K562 (cell line): ENCODE results near the gene FRMD7.

Experiments used
- C11orf30 ChIP-seq: fragments of 450-650 bp; IDR thresholded peaks from 2 replicates; pipeline ENCODE4 v1.6.1; 2016; ENCODE audit warnings: low read depth, mild to moderate bottlenecking
- GABPA ChIP-seq: fragments of 200-800 bp; sonication (Bioruptor generic); conservative IDR thresholded peaks from 2 replicates; pipeline ENCODE4 v1.6.1; 2016; ENCODE audit warnings: low read depth, missing genetic modification characterization, missing compliant biosample characterization
- HBP1 ChIP-seq: fragments of 450-650 bp; formaldehyde crosslinking; IDR thresholded peaks from 2 replicates; pipeline ENCODE4 v1.4.0; 2022; ENCODE audit warnings: missing genetic modification characterization
- MAX ChIP-seq: sonication (generic); formaldehyde crosslinking; IDR thresholded peaks from 2 replicates; pipeline ENCODE4 v1.9.0; 2022; ENCODE audit warnings: mild to moderate bottlenecking, missing genetic modification reagents
- MAZ ChIP-seq, 2 experiments: fragments of 450-650 bp in 1 of 2; sonication (generic) in 1 of 2; formaldehyde crosslinking; IDR thresholded peaks in 1 of 2; conservative IDR thresholded peaks in 1 of 2; 2 replicates each; pipeline versions ENCODE4 v1.4.0 to v1.5.0; 2020; ENCODE audit warnings: mild to moderate bottlenecking in 1 of 2, missing genetic modification reagents in 1 of 2
- MTF1 ChIP-seq: fragments of 250-450 bp; sonication (Bioruptor Pico); IDR thresholded peaks from 2 replicates; pipeline ENCODE4 v1.9.0; 2021; ENCODE audit warnings: moderate library complexity, mild to moderate bottlenecking, inconsistent platforms, borderline replicate concordance
- RAD21 ChIP-seq, 2 experiments: fragments of 250-450 bp in 1 of 2; fragments of 450-650 bp in 1 of 2; sonication (Bioruptor Pico) in 1 of 2; formaldehyde crosslinking in 1 of 2; IDR thresholded peaks in 1 of 2; conservative IDR thresholded peaks in 1 of 2; 2 replicates each; pipeline versions ENCODE4 v1.4.0 to v1.8.0; 2020 to 2022; ENCODE audit warnings: mild to moderate bottlenecking in 2 of 2, moderate library complexity in 1 of 2
- SMC3 ChIP-seq: conservative IDR thresholded peaks from 2 replicates; pipeline ENCODE4 v1.6.1; 2011; ENCODE audit warnings: low read depth, low read length, improper control_type of control experiment; ENCODE audit not compliant: insufficient read depth
- ZBTB7A ChIP-seq: IDR thresholded peaks from 2 replicates; pipeline ENCODE4 v1.6.1; 2011; ENCODE audit warnings: low read depth, mild to moderate bottlenecking, low read length, moderate library complexity, borderline replicate concordance; ENCODE audit not compliant: control insufficient read depth
- ZNF324 ChIP-seq: fragments of 250-450 bp; sonication (Bioruptor Pico); IDR thresholded peaks from 2 replicates; pipeline ENCODE4 v1.4.0; 2020; ENCODE audit warnings: mild to moderate bottlenecking
- TF ChIP-seq, protein P1 (sequence below): fragments of 250-450 bp; sonication (Bioruptor Pico); IDR thresholded peaks from 2 replicates; pipeline ENCODE4 v1.8.0; 2022; ENCODE audit warnings: moderate library complexity, mild to moderate bottlenecking, inconsistent platforms
- TF ChIP-seq, protein P2 (sequence below): fragments of 450-650 bp; IDR thresholded peaks from 2 replicates; pipeline ENCODE4 v1.6.1; 2016; ENCODE audit warnings: low read depth

DNA sequence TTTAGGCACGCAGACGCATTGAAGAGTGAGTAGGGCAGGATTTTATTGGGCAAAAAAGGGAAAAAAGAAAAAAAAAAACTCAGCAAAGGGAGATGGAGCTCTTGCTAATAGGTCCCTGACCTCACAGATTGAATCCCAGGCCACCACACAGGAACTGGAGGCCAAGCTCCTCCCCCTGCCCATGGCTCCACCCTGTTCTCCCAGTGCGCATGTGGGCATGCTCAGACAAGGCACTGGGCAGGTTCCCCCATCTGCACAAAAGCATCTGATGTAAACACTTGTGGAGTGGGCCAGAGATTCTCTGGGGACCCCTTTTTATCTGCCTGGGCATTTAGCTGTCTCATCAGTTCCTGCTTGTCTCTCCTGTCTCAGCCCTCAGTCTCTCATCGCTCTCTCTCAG lies 9.5 kb downstream of the FRMD7 start:
- TF ChIP-seq, protein P1, sequence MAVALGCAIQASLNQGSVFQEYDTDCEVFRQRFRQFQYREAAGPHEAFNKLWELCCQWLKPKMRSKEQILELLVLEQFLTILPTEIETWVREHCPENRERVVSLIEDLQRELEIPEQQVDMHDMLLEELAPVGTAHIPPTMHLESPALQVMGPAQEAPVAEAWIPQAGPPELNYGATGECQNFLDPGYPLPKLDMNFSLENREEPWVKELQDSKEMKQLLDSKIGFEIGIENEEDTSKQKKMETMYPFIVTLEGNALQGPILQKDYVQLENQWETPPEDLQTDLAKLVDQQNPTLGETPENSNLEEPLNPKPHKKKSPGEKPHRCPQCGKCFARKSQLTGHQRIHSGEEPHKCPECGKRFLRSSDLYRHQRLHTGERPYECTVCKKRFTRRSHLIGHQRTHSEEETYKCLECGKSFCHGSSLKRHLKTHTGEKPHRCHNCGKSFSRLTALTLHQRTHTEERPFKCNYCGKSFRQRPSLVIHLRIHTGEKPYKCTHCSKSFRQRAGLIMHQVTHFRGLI (CRISPR knock-in tag) = no peak
- TF ChIP-seq SMC3 = no peak
- no peak for TF ChIP-seq C11orf30
- no peak for TF ChIP-seq ZNF324 (CRISPR knock-in tag)
- no peak for TF ChIP-seq ZBTB7A
- TF ChIP-seq GABPA (tag) = no peak
- no peak for TF ChIP-seq RAD21 (CRISPR knock-in tag; conservative IDR thresholded peaks at IDR 0.05 in 1 of 2, IDR thresholded peaks at IDR 0.05 in 1 of 2)
- no peak for TF ChIP-seq MTF1 (CRISPR knock-in tag)
- TF ChIP-seq MAZ (CRISPR knock-in tag; conservative IDR thresholded peaks at IDR 0.05 in 1 of 2, IDR thresholded peaks at IDR 0.05 in 1 of 2) = no peak
- TF ChIP-seq, protein P2, sequence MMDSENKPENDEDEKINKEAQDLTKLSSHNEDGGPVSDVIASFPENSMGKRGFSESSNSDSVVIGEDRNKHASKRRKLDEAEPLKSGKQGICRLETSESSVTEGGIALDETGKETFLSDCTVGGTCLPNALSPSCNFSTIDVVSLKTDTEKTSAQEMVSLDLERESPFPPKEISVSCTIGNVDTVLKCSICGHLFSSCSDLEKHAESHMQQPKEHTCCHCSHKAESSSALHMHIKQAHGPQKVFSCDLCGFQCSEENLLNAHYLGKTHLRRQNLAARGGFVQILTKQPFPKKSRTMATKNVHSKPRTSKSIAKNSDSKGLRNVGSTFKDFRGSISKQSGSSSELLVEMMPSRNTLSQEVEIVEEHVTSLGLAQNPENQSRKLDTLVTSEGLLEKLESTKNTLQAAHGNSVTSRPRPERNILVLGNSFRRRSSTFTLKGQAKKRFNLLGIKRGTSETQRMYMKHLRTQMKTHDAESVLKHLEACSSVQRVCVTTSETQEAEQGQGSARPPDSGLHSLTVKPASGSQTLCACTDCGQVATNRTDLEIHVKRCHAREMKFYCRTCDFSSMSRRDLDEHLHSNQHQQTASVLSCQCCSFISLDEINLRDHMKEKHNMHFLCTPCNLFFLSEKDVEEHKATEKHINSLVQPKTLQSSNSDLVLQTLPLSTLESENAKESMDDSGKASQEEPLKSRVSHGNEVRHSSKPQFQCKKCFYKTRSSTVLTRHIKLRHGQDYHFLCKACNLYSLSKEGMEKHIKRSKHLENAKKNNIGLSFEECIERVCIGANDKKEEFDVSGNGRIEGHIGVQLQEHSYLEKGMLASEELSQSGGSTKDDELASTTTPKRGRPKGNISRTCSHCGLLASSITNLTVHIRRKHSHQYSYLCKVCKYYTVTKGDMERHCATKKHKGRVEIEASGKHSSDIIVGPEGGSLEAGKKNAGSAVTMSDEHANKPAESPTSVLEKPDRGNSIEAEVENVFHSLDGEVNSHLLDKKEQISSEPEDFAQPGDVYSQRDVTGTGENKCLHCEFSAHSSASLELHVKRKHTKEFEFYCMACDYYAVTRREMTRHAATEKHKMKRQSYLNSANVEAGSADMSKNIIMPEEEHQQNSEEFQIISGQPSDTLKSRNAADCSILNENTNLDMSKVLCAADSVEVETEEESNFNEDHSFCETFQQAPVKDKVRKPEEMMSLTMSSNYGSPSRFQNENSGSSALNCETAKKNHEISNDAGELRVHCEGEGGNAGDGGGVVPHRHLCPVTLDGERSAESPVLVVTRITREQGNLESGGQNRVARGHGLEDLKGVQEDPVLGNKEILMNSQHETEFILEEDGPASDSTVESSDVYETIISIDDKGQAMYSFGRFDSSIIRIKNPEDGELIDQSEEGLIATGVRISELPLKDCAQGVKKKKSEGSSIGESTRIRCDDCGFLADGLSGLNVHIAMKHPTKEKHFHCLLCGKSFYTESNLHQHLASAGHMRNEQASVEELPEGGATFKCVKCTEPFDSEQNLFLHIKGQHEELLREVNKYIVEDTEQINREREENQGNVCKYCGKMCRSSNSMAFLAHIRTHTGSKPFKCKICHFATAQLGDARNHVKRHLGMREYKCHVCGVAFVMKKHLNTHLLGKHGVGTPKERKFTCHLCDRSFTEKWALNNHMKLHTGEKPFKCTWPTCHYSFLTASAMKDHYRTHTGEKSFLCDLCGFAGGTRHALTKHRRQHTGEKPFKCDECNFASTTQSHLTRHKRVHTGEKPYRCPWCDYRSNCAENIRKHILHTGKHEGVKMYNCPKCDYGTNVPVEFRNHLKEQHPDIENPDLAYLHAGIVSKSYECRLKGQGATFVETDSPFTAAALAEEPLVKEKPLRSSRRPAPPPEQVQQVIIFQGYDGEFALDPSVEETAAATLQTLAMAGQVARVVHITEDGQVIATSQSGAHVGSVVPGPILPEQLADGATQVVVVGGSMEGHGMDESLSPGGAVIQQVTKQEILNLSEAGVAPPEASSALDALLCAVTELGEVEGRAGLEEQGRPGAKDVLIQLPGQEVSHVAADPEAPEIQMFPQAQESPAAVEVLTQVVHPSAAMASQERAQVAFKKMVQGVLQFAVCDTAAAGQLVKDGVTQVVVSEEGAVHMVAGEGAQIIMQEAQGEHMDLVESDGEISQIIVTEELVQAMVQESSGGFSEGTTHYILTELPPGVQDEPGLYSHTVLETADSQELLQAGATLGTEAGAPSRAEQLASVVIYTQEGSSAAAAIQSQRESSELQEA = no peak
- no peak for TF ChIP-seq HBP1
- no peak for TF ChIP-seq MAX (CRISPR knock-in tag)
